GM13977 (cell line): ENCODE data around the gene IFNL1.

ENCODE experiments used
- DNase-seq: peaks from one replicate; pipeline ENCODE4 v3.0.0; 2012; ENCODE audit warnings: low spot score
- in situ Hi-C: fragments of 300-500 bp; cut with MboI; formaldehyde crosslinking; loops from one replicate; pipeline ENCODE4 v1.12.0; 2022; ENCODE audit warnings: low sequenced_read_pairs, low pct_unique_long_range_greater_than_20kb, mixed read lengths, inconsistent platforms; ENCODE audit not compliant: unreplicated experiment
- TF ChIP-seq, protein P1 (sequence below): IDR thresholded peaks from 2 replicates; pipeline ENCODE4 v1.5.1; 2012; ENCODE audit warnings: mild to moderate bottlenecking, control low read depth; ENCODE audit not compliant: insufficient read depth; ENCODE audit errors: extremely low read depth, missing control alignments

Gene IFNL1

DNA sequence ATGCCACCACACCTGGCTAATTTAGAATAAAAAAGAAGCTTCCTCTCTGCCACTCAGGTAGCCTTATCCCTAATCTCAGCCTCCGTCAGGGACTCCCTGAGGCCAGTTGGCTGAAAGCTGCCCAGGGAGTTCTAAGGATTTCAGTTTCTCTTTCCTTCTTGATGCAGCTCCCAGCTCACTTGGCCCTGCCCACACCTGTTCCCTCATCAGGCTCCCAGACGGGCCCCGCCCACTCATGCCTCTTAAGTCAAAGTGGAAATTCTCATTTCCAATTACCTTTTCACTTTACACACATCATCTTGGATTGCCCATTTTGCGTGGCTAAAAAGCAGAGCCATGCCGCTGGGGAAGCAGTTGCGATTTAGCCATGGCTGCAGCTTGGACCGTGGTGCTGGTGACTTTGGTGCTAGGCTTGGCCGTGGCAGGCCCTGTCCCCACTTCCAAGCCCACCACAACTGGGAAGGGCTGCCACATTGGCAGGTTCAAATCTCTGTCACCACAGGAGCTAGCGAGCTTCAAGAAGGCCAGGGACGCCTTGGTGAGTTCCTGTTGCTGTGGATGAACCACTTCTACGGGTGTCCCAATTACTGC, at the start of gene IFNL1:
TSS of gene IFNL1 (plus strand) at position 353 of the 591 bp plus-strand sequence. CDS start at position 368, 15 bp downstream.
- in situ Hi-C loops, result no loop called here
- DNase-seq, result no peak
- TF ChIP-seq, protein P1, sequence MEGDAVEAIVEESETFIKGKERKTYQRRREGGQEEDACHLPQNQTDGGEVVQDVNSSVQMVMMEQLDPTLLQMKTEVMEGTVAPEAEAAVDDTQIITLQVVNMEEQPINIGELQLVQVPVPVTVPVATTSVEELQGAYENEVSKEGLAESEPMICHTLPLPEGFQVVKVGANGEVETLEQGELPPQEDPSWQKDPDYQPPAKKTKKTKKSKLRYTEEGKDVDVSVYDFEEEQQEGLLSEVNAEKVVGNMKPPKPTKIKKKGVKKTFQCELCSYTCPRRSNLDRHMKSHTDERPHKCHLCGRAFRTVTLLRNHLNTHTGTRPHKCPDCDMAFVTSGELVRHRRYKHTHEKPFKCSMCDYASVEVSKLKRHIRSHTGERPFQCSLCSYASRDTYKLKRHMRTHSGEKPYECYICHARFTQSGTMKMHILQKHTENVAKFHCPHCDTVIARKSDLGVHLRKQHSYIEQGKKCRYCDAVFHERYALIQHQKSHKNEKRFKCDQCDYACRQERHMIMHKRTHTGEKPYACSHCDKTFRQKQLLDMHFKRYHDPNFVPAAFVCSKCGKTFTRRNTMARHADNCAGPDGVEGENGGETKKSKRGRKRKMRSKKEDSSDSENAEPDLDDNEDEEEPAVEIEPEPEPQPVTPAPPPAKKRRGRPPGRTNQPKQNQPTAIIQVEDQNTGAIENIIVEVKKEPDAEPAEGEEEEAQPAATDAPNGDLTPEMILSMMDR, result no peak

DNA sequence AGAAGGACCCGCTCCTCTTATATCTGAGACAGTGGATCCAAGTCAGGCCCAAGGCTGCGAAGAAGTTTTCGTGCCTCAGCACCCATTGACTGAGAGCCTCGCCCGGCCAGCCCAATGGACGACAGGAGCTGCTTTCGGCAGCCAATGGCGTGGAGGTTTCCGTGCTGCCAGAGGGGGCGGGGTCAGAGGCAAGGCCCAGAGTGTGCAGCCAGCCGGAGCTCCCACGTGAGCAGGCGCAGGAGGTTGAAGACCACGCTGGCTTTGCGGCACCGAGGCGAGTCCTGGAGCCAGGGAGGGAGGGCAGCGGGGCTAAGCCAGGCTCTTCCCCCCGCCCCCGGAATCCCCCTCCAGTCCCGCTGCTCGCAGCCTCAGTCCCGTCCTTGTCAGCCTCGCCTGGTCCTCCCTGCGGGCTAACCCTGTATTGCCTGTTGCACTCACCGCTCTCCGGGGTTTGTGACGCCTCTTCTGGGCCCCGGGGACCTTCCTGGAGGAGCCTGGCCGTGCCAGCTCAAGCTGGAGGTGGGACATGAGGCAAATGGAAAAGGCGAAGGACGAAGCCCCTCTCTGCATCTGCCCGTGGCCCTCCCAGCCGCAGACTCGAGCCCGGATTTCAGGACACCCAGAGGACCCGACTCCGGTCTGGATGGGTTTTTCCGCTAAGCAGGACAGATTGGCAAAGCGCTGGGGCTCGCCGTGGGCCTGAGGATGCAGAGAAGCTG, 49.1 kb upstream of the IFNL1 start:
- no peak for DNase-seq
- in situ Hi-C loops, result no loop called here
- TF ChIP-seq, protein P1, result no peak

DNA sequence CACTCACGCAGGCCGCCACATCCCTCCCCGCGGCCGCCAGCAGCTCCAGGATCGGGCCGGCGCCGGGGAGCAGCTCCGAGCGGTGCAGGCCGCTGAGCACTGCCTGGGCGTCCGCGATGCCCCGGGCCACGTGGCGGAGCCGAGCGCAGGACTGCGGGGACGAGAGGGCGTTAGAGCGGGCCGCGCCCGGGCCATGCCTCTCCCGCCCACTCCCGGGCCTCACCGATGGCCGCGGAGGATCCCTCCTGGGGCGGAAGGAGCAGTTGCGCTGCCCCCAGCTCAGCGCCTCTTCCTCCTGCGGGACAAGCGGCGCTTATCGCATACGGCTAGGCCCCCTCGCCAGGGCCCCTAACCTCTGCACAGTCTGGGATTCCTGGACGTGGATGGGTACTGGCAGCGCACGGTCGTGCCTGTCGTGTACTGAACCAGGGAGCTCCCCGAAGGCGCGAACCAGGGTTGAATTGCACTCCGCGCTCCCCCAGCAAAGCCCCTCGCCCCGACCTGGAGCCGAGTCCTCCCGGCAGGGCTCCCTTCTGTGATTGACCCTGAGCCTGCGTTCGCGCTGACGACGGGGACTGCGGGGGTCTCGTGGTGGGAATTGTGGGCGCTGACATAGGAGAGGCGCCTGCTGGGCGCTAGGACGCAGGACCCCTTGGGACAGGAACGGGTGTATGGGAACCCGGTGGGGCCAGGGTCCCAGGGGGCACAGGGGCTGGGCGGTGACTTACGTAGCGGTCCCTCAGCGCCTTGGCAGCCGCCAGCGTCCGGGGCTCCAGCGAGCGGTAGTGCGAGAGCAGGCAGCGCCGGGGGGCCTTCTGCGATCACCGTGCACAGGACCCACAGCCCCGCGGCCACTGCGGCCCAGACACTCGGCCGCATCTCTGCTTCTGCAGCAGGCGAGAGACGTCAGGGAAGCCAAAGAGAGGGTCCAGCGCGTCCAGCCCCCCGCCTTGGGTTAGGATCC, 48.2 kb upstream of the IFNL1 start:
- in situ Hi-C loops, result no loop called here
- DNase-seq, result no peak
- TF ChIP-seq, protein P1, result no peak

DNA sequence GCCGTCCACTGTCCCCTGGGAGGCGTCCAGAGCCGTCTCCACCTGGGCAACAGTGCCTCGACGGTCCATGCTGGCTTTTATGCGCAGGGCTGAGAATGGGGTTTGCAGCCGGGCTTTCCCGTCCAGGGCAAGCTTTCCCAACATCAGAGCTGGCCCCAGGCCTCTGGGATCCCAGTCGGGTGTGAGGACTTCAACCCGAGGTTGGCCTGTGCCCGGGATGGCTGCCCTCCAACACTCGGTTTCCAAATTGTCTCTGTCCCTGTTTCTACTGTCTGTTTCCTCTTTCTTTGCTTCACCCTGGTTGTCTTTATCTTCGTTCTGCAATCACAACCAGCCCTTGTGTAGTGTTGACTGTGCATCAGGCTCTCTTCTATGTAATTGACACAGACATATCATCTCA, 47.4 kb upstream of the IFNL1 start, which contains the start of gene IFNL4:
TSS of gene IFNL4 (minus strand) at position 51 of the 400 bp plus-strand sequence.
- TF ChIP-seq, protein P1, result no peak
- DNase-seq, result no peak
- in situ Hi-C loops, result no loop called here

DNA sequence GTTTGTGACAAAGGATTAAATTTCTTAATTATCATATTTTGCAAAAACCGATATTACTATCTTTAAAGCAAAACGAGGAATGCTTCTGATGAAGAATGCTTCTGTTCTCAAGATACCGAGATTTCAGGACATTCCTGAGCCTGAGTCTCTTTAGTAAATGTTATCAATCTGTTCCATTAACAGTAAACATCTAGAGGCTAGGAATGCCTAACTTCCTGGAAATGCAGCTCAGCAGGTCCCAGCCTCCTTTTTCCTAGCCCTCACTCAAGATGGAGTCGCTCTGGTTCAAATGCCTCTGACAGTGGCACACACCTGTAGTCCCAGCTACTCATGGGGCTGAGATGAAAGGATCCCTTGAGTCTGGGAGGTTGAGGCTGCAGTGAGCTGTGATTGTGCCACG, 45.1 kb upstream of the IFNL1 start:
- in situ Hi-C loops, result no loop called here
- no peak for DNase-seq
- TF ChIP-seq, protein P1, result no peak

DNA sequence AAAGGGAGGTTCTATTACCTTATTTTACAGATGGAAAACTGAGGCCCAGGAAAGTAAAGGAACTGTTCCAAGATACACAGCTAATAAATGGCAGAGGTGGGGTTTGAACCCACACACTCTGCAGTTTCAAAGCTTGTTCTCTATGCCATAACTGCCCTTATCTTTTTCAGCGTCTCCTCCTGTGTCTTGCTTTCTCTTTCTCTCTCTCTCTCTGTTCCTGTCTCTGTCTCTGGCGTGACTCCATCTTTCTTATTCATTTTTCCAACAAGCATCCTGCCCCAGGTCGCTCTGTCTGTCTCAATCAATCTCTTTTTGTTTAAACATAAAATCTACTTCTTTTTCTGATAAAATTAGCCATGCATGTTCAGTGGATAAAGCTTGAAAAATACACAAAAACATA, 44.4 kb upstream of the IFNL1 start:
- TF ChIP-seq, protein P1, result no peak
- in situ Hi-C loops, result no loop called here
- no peak for DNase-seq
